Ishikawa (cell line): Measurements from ENCODE around the gene MOV10.

Experiments used
- CEBPB ChIP-seq: IDR thresholded peaks from 2 replicates; pipeline ENCODE4 v1.6.1; 2012
- CREB1 ChIP-seq: IDR thresholded peaks from 2 replicates; pipeline ENCODE4 v1.6.1; 2012; ENCODE audit warnings: low read depth
- EP300 ChIP-seq: IDR thresholded peaks from 2 replicates; pipeline ENCODE4 v1.6.1; 2012; ENCODE audit warnings: borderline replicate concordance
- FOXM1 ChIP-seq: IDR thresholded peaks from 2 replicates; pipeline ENCODE4 v1.6.1; 2012; ENCODE audit warnings: low read depth, borderline replicate concordance
- MAX ChIP-seq: IDR thresholded peaks from 2 replicates; pipeline ENCODE4 v1.6.1; 2012
- RAD21 ChIP-seq: IDR thresholded peaks from 2 replicates; pipeline ENCODE4 v1.6.1; 2012; ENCODE audit warnings: low read depth
- REST ChIP-seq: IDR thresholded peaks from 2 replicates; pipeline ENCODE4 v1.6.1; 2012; ENCODE audit warnings: low read depth, mild to moderate bottlenecking
- TAF1 ChIP-seq: IDR thresholded peaks from 2 replicates; pipeline ENCODE4 v1.6.1; 2012; ENCODE audit warnings: low read depth, mild to moderate bottlenecking
- TEAD4 ChIP-seq: IDR thresholded peaks from 2 replicates; pipeline ENCODE4 v1.6.1; 2012
- USF1 ChIP-seq: IDR thresholded peaks from 2 replicates; pipeline ENCODE4 v1.6.1; 2012
- YY1 ChIP-seq: IDR thresholded peaks from 2 replicates; pipeline ENCODE4 v1.6.1; 2012; ENCODE audit warnings: low read depth

DNA sequence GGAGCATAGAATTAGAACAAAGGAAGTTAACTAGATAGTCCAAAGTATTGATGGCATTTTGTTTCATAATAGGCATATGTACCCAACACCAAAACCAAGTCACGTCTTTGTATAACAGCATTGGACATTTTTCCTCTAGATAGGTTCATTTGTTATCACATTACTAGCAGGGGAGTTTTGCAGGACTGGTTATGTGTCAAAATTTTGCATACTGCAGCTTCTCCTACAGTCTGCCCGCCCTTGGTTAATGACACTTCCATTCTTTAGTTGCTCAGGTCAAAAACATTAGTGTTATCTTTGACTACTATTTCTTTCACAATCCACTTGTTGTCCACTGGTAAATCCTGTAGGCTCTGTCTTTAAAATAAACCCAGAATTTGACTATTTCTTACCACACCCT, 45.9 kb upstream of the MOV10 start:
- TF ChIP-seq REST (no peak), EP300 (no peak), RAD21 (no peak), TAF1 (no peak), CEBPB (no peak), MAX (no peak), TEAD4 (no peak), USF1 (no peak), CREB1 (no peak), YY1 (no peak), FOXM1 (no peak)
